Colonic mucosa (tissue), 4 donors: ENCODE measurements around the gene ITPR3. TPM values are rescaled to one million over a fixed set of nuclear protein-coding genes. Genes with fewer than 3 reads are reported as not detected.

Source experiments
- DNase-seq: peaks from one replicate; pipeline ENCODE4 v3.0.0-alpha.2; 2020
- H3K27ac ChIP-seq: fragments of 200-600 bp; one replicate; pipeline ENCODE4 v1.8.0; 2021
- H3K27me3 ChIP-seq: fragments of 200-600 bp; one replicate; pipeline ENCODE4 v1.8.0; 2021
- H3K36me3 ChIP-seq: fragments of 200-600 bp; one replicate; pipeline ENCODE4 v1.8.0; 2021
- H3K4me1 ChIP-seq: fragments of 200-600 bp; one replicate; pipeline ENCODE4 v1.8.0; 2021; ENCODE audit warnings: mild to moderate bottlenecking
- H3K4me3 ChIP-seq: fragments of 200-600 bp; one replicate; pipeline ENCODE4 v1.8.0; 2021
- H3K9ac ChIP-seq, 2 donors: one replicate each; pipeline ENCODE4 v1.7.0; 2013; ENCODE audit warnings: control low read depth in 2 of 2, low read depth in 2 of 2, low read length in 2 of 2
- H3K9me3 ChIP-seq: fragments of 200-600 bp; one replicate; pipeline ENCODE4 v1.8.0; 2021
- intact Hi-C: fragments of 100-400 bp; cut with DNase I; formaldehyde crosslinking; loops from one replicate; pipeline ENCODE4 v1.14.1; 2022
- total RNA-seq, 2 donors: library from RNA; stranded (reverse); fragmentation: NEBNext Ultra II Directional in 1 of 2; extraction: Animal tissue kit (Norgen Biotek cat#: 25700) in 1 of 2; gene quantifications; one replicate each; pipeline ENCODE4 v1.2.1, GENCODE V29; 2021
- TF ChIP-seq, protein P1 (sequence below): fragments of 200-600 bp; IDR thresholded peaks from one replicate; pipeline ENCODE4 v1.8.0; 2022; ENCODE audit warnings: antibody characterized with exemption, mild to moderate bottlenecking
- donor health status: healthy.
- donor health status: DM: no; HTN: no; CAD: no.
- donor health status: DM: no; HTN: no; CAD: no.

ITPR3 gene
- total RNA-seq, 2 donors from 2014 or later: 86.2 to 119 TPM

GRCh38 chr6:33663028-33663427 lies 41.9 kb downstream of the ITPR3 start:
- no peaks in the 10 kb centered on the region for H3K36me3 ChIP-seq
- no peak for DNase-seq
- no peaks in the 10 kb centered on the region for H3K27me3 ChIP-seq
- no peak overlapping the region for H3K9ac ChIP-seq
- intact Hi-C loops: no loop called here
- TF ChIP-seq, protein P1, sequence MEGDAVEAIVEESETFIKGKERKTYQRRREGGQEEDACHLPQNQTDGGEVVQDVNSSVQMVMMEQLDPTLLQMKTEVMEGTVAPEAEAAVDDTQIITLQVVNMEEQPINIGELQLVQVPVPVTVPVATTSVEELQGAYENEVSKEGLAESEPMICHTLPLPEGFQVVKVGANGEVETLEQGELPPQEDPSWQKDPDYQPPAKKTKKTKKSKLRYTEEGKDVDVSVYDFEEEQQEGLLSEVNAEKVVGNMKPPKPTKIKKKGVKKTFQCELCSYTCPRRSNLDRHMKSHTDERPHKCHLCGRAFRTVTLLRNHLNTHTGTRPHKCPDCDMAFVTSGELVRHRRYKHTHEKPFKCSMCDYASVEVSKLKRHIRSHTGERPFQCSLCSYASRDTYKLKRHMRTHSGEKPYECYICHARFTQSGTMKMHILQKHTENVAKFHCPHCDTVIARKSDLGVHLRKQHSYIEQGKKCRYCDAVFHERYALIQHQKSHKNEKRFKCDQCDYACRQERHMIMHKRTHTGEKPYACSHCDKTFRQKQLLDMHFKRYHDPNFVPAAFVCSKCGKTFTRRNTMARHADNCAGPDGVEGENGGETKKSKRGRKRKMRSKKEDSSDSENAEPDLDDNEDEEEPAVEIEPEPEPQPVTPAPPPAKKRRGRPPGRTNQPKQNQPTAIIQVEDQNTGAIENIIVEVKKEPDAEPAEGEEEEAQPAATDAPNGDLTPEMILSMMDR: no peak
- no peak overlapping the region for H3K4me3 ChIP-seq
- no peak overlapping the region for H3K27ac ChIP-seq
- H3K4me1 ChIP-seq: no peaks in the 10 kb centered on the region
- H3K9me3 ChIP-seq: no peaks in the 10 kb centered on the region

DNA sequence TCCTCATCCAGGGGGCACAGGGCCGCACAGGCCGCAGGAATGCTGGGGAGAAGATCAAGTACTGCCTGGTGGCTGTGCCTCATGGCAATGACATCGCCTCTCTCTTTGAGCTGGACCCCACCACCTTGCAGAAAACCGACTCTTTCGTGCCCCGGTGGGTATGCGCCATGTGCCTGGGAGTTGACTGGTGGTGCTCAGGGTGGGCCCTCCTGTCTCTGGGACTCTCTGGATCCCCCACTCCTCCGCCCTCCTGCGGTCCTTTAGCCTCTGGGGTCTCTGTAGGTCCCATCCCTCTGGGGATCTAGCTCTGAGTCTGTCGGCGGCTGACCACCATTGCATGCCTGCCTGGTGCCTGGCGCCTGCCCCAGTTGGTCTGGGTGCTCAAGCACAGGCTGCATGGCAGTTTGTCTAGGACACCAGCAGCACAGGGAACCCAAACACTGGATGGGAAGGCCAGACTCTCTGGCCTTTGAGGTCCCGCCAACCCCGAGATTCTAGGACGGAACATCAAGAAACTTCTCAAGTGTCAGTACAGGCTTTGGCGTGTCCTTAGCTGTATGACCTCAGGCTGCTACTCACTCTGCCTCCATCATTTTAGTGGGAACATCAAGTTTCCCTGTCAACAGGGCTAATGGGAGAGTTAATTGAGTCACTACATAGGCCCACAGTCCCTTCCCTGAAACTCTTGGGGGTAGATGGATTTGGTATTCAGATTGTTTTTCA lies 42.8 kb downstream of the ITPR3 start:
- H3K27ac ChIP-seq: no peak overlapping the region
- H3K36me3 ChIP-seq: no peaks in the 10 kb centered on the region
- no peak for DNase-seq
- H3K9ac ChIP-seq: no peak overlapping the region
- TF ChIP-seq, protein P1: no peak
- H3K9me3 ChIP-seq: no peaks in the 10 kb centered on the region
- no peaks in the 10 kb centered on the region for H3K27me3 ChIP-seq
- H3K4me1 ChIP-seq: no peaks in the 10 kb centered on the region
- no peak overlapping the region for H3K4me3 ChIP-seq
- intact Hi-C loops: no loop called here

- Histone ChIP-seq H3K27me3 (no peaks in the 10 kb centered on the region), H3K27ac (no peak overlapping the region), H3K9ac (no peak overlapping the region), H3K9me3 (no peaks in the 10 kb centered on the region), H3K4me3 (no peak overlapping the region), H3K4me1 (no peaks in the 10 kb centered on the region), H3K36me3 (no peaks in the 10 kb centered on the region)
- TF ChIP-seq, protein P1: no peak
- intact Hi-C loops: no loop called here
- DNase-seq: no peak
Observed at GRCh38 chr6:33664506-33665057, 43.5 kb downstream of the ITPR3 start.

GRCh38 chr6:33665957-33666356 lies 44.8 kb downstream of the ITPR3 start:
- H3K9me3 ChIP-seq: no peaks in the 10 kb centered on the region
- no peak overlapping the region for H3K9ac ChIP-seq
- H3K27me3 ChIP-seq: no peaks in the 10 kb centered on the region
- intact Hi-C loops: no loop called here
- no peak overlapping the region for H3K4me3 ChIP-seq
- DNase-seq: no peak
- no peaks in the 10 kb centered on the region for H3K4me1 ChIP-seq
- no peak overlapping the region for H3K27ac ChIP-seq
- TF ChIP-seq, protein P1: no peak
- peaks cover 4% of the 10 kb centered on the region for H3K36me3 ChIP-seq

- no peak overlapping the region for H3K27ac ChIP-seq
- H3K9me3 ChIP-seq: no peaks in the 10 kb centered on the region
- TF ChIP-seq, protein P1: no peak
- no peak overlapping the region for H3K9ac ChIP-seq
- H3K4me1 ChIP-seq: no peaks in the 10 kb centered on the region
- H3K4me3 ChIP-seq: no peak overlapping the region
- no peaks in the 10 kb centered on the region for H3K27me3 ChIP-seq
- peaks cover 7% of the 10 kb centered on the region for H3K36me3 ChIP-seq
- no peak for DNase-seq
- intact Hi-C loops: no loop called here
Observed at GRCh38 chr6:33667072-33667471, 46.0 kb downstream of the ITPR3 start.
